ENCODE data around the gene ATRNL1. TPM values are rescaled to one million over a fixed set of nuclear protein-coding genes. Genes with fewer than 3 reads are reported as not detected.

ATRNL1 gene
- polyA plus RNA-seq, 4 donors: 0.78 to 1.1 TPM; not detected in 2

GRCh38 chr10:115883372-115883771, 790.2 kb downstream of the ATRNL1 start:
- Histone ChIP-seq H3K27me3 (ENCODE audit: control insufficient read depth in 3 of 3, insufficient read depth in 3 of 3, low read length in 3 of 3) (no peaks in the 10 kb centered on the region), H3K4me1 (ENCODE audit: control insufficient read depth in 3 of 3, insufficient read depth in 2 of 3, low read depth in 1 of 3, low read length in 2 of 3) (no peaks in the 10 kb centered on the region), H3K9me3 (ENCODE audit: control insufficient read depth in 2 of 2, insufficient read depth in 1 of 2, low read depth in 1 of 2, low read length in 1 of 2) (no peaks in the 10 kb centered on the region), H3K36me3 (ENCODE audit: control insufficient read depth in 3 of 3, insufficient read depth in 2 of 3, low read depth in 1 of 3, low read length in 3 of 3) (no peaks in the 10 kb centered on the region), H3K4me3 (ENCODE audit: low read depth in 1 of 3, low read length in 3 of 3) (no peak overlapping the region), H3K27ac (ENCODE audit: low read depth in 1 of 3, low read length in 2 of 3) (no peak overlapping the region)
- WGBS, 3 donors: 87 to 92% (median 91%) methylated on average over 1 of the region's 1 CpG
- no peak for FAIRE-seq
- DNase-seq: no peak

GRCh38 chr10:115884331-115884730, 791.2 kb downstream of the ATRNL1 start:
- FAIRE-seq (no peak), DNase-seq (no peak)
- no peak overlapping the region for H3K4me3 ChIP-seq (ENCODE audit: low read depth in 1 of 3, low read length in 3 of 3)
- no peaks in the 10 kb centered on the region for H3K27me3 ChIP-seq (ENCODE audit: control insufficient read depth in 3 of 3, insufficient read depth in 3 of 3, low read length in 3 of 3)
- H3K4me1 ChIP-seq (ENCODE audit: control insufficient read depth in 3 of 3, insufficient read depth in 2 of 3, low read depth in 1 of 3, low read length in 2 of 3): no peaks in the 10 kb centered on the region
- H3K27ac ChIP-seq (ENCODE audit: low read depth in 1 of 3, low read length in 2 of 3): no peak overlapping the region
- no peaks in the 10 kb centered on the region for H3K9me3 ChIP-seq (ENCODE audit: control insufficient read depth in 2 of 2, insufficient read depth in 1 of 2, low read depth in 1 of 2, low read length in 1 of 2)
- WGBS, 3 donors: 83 to 88% (median 86%) methylated on average over 5 of the region's 5 CpGs
- H3K36me3 ChIP-seq (ENCODE audit: control insufficient read depth in 3 of 3, insufficient read depth in 2 of 3, low read depth in 1 of 3, low read length in 3 of 3): no peaks in the 10 kb centered on the region

GRCh38 chr10:115895166-115895565, 802.0 kb downstream of the ATRNL1 start:
- WGBS, 3 donors: 74 to 82% (median 80%) methylated on average over 7 of the region's 7 CpGs
- FAIRE-seq (no peak), DNase-seq (no peak)
- Histone ChIP-seq H3K9me3 (ENCODE audit: control insufficient read depth in 2 of 2, insufficient read depth in 1 of 2, low read depth in 1 of 2, low read length in 1 of 2) (no peaks in the 10 kb centered on the region), H3K27me3 (ENCODE audit: control insufficient read depth in 3 of 3, insufficient read depth in 3 of 3, low read length in 3 of 3) (no peaks in the 10 kb centered on the region), H3K4me3 (ENCODE audit: low read depth in 1 of 3, low read length in 3 of 3) (no peak overlapping the region), H3K4me1 (ENCODE audit: control insufficient read depth in 3 of 3, insufficient read depth in 2 of 3, low read depth in 1 of 3, low read length in 2 of 3) (no peaks in the 10 kb centered on the region), H3K36me3 (ENCODE audit: control insufficient read depth in 3 of 3, insufficient read depth in 2 of 3, low read depth in 1 of 3, low read length in 3 of 3) (no peaks in the 10 kb centered on the region), H3K27ac (ENCODE audit: low read depth in 1 of 3, low read length in 2 of 3) (no peak overlapping the region)

- H3K4me1 ChIP-seq (ENCODE audit: control insufficient read depth in 3 of 3, insufficient read depth in 2 of 3, low read depth in 1 of 3, low read length in 2 of 3): no peaks in the 10 kb centered on the region
- H3K27ac ChIP-seq (ENCODE audit: low read depth in 1 of 3, low read length in 2 of 3): no peak overlapping the region
- DNase-seq (no peak), FAIRE-seq (no peak)
- H3K27me3 ChIP-seq (ENCODE audit: control insufficient read depth in 3 of 3, insufficient read depth in 3 of 3, low read length in 3 of 3): no peaks in the 10 kb centered on the region
- H3K36me3 ChIP-seq (ENCODE audit: control insufficient read depth in 3 of 3, insufficient read depth in 2 of 3, low read depth in 1 of 3, low read length in 3 of 3): no peaks in the 10 kb centered on the region
- H3K4me3 ChIP-seq (ENCODE audit: low read depth in 1 of 3, low read length in 3 of 3): no peak overlapping the region
- 69 to 76% (median 73%) methylated on average over 3 of the region's 3 CpGs for WGBS, 3 donors
- no peaks in the 10 kb centered on the region for H3K9me3 ChIP-seq (ENCODE audit: control insufficient read depth in 2 of 2, insufficient read depth in 1 of 2, low read depth in 1 of 2, low read length in 1 of 2)
Measured at GRCh38 chr10:115898242-115898641, 805.1 kb downstream of the ATRNL1 start.

- no peak for FAIRE-seq
- no peak overlapping the region for H3K4me3 ChIP-seq (ENCODE audit: low read depth in 1 of 3, low read length in 3 of 3)
- H3K9me3 ChIP-seq (ENCODE audit: control insufficient read depth in 2 of 2, insufficient read depth in 1 of 2, low read depth in 1 of 2, low read length in 1 of 2): no peaks in the 10 kb centered on the region
- no peaks in the 10 kb centered on the region for H3K4me1 ChIP-seq (ENCODE audit: control insufficient read depth in 3 of 3, insufficient read depth in 2 of 3, low read depth in 1 of 3, low read length in 2 of 3)
- H3K27me3 ChIP-seq (ENCODE audit: control insufficient read depth in 3 of 3, insufficient read depth in 3 of 3, low read length in 3 of 3): no peaks in the 10 kb centered on the region
- H3K27ac ChIP-seq (ENCODE audit: low read depth in 1 of 3, low read length in 2 of 3): no peak overlapping the region
- no peak for DNase-seq
- H3K36me3 ChIP-seq (ENCODE audit: control insufficient read depth in 3 of 3, insufficient read depth in 2 of 3, low read depth in 1 of 3, low read length in 3 of 3): no peaks in the 10 kb centered on the region
- 62 to 70% (median 65%) methylated on average over 5 of the region's 5 CpGs for WGBS, 3 donors
Measured at GRCh38 chr10:115902596-115902995, 809.4 kb downstream of the ATRNL1 start.

- no peak overlapping the region for H3K4me3 ChIP-seq (ENCODE audit: low read depth in 1 of 3, low read length in 3 of 3)
- no peak for DNase-seq
Measured at GRCh38 chr10:115903207-115903606, 810.0 kb downstream of the ATRNL1 start.

GRCh38 chr10:115903845-115904244, 810.7 kb downstream of the ATRNL1 start:
- DNase-seq (no peak), FAIRE-seq (no peak)
- WGBS, 3 donors: 79 to 91% (median 83%) methylated on average over 3 of the region's 3 CpGs
- H3K36me3 ChIP-seq (ENCODE audit: control insufficient read depth in 3 of 3, insufficient read depth in 2 of 3, low read depth in 1 of 3, low read length in 3 of 3): no peaks in the 10 kb centered on the region
- H3K27me3 ChIP-seq (ENCODE audit: control insufficient read depth in 3 of 3, insufficient read depth in 3 of 3, low read length in 3 of 3): no peaks in the 10 kb centered on the region
- H3K4me3 ChIP-seq (ENCODE audit: low read depth in 1 of 3, low read length in 3 of 3): no peak overlapping the region
- H3K27ac ChIP-seq (ENCODE audit: low read depth in 1 of 3, low read length in 2 of 3): no peak overlapping the region
- H3K9me3 ChIP-seq (ENCODE audit: control insufficient read depth in 2 of 2, insufficient read depth in 1 of 2, low read depth in 1 of 2, low read length in 1 of 2): no peaks in the 10 kb centered on the region
- no peaks in the 10 kb centered on the region for H3K4me1 ChIP-seq (ENCODE audit: control insufficient read depth in 3 of 3, insufficient read depth in 2 of 3, low read depth in 1 of 3, low read length in 2 of 3)

More at GRCh38 chr10:115903207-115903606, 810.0 kb downstream of the ATRNL1 start:
- 32 to 60% (median 35%) methylated on average over 1 of the region's 1 CpG for WGBS, 3 donors
- no peaks in the 10 kb centered on the region for H3K27me3 ChIP-seq (ENCODE audit: control insufficient read depth in 3 of 3, insufficient read depth in 3 of 3, low read length in 3 of 3)
- no peaks in the 10 kb centered on the region for H3K9me3 ChIP-seq (ENCODE audit: control insufficient read depth in 2 of 2, insufficient read depth in 1 of 2, low read depth in 1 of 2, low read length in 1 of 2)
- no peak overlapping the region for H3K27ac ChIP-seq (ENCODE audit: low read depth in 1 of 3, low read length in 2 of 3)
- H3K36me3 ChIP-seq (ENCODE audit: control insufficient read depth in 3 of 3, insufficient read depth in 2 of 3, low read depth in 1 of 3, low read length in 3 of 3): no peaks in the 10 kb centered on the region
- H3K4me1 ChIP-seq (ENCODE audit: control insufficient read depth in 3 of 3, insufficient read depth in 2 of 3, low read depth in 1 of 3, low read length in 2 of 3): no peaks in the 10 kb centered on the region
- no peak for FAIRE-seq

- Histone ChIP-seq H3K9me3 (ENCODE audit: control insufficient read depth in 2 of 2, insufficient read depth in 1 of 2, low read depth in 1 of 2, low read length in 1 of 2) (no peaks in the 10 kb centered on the region), H3K4me1 (ENCODE audit: control insufficient read depth in 3 of 3, insufficient read depth in 2 of 3, low read depth in 1 of 3, low read length in 2 of 3) (no peaks in the 10 kb centered on the region), H3K36me3 (ENCODE audit: control insufficient read depth in 3 of 3, insufficient read depth in 2 of 3, low read depth in 1 of 3, low read length in 3 of 3) (no peaks in the 10 kb centered on the region), H3K27me3 (ENCODE audit: control insufficient read depth in 3 of 3, insufficient read depth in 3 of 3, low read length in 3 of 3) (no peaks in the 10 kb centered on the region), H3K27ac (ENCODE audit: low read depth in 1 of 3, low read length in 2 of 3) (no peak overlapping the region), H3K4me3 (ENCODE audit: low read depth in 1 of 3, low read length in 3 of 3) (no peak overlapping the region)
- FAIRE-seq (no peak), DNase-seq (no peak)
- 80 to 94% (median 93%) methylated on average over 5 of the region's 5 CpGs for WGBS, 3 donors
Measured at GRCh38 chr10:115909037-115909436, 815.9 kb downstream of the ATRNL1 start.

- 59 to 77% (median 64%) methylated on average over 4 of the region's 4 CpGs for WGBS, 3 donors
- Histone ChIP-seq H3K4me1 (ENCODE audit: control insufficient read depth in 3 of 3, insufficient read depth in 2 of 3, low read depth in 1 of 3, low read length in 2 of 3) (no peaks in the 10 kb centered on the region), H3K4me3 (ENCODE audit: low read depth in 1 of 3, low read length in 3 of 3) (no peak overlapping the region), H3K9me3 (ENCODE audit: control insufficient read depth in 2 of 2, insufficient read depth in 1 of 2, low read depth in 1 of 2, low read length in 1 of 2) (no peaks in the 10 kb centered on the region), H3K36me3 (ENCODE audit: control insufficient read depth in 3 of 3, insufficient read depth in 2 of 3, low read depth in 1 of 3, low read length in 3 of 3) (no peaks in the 10 kb centered on the region), H3K27me3 (ENCODE audit: control insufficient read depth in 3 of 3, insufficient read depth in 3 of 3, low read length in 3 of 3) (no peaks in the 10 kb centered on the region), H3K27ac (ENCODE audit: low read depth in 1 of 3, low read length in 2 of 3) (no peak overlapping the region)
- DNase-seq (no peak), FAIRE-seq (no peak)
Measured at GRCh38 chr10:115909962-115910731, 817.0 kb downstream of the ATRNL1 start.
